Measurements from ENCODE around the gene HARBI1. TPM values are rescaled to one million over a fixed set of nuclear protein-coding genes. Genes with fewer than 3 reads are reported as not detected.

The HARBI1 gene
- total and polyA plus RNA-seq, 2 of the 8 experiments (the other 6 are each of a cell fraction or from before 2014, with no cell fraction given), result 3.8 to 5.1 TPM

DNA sequence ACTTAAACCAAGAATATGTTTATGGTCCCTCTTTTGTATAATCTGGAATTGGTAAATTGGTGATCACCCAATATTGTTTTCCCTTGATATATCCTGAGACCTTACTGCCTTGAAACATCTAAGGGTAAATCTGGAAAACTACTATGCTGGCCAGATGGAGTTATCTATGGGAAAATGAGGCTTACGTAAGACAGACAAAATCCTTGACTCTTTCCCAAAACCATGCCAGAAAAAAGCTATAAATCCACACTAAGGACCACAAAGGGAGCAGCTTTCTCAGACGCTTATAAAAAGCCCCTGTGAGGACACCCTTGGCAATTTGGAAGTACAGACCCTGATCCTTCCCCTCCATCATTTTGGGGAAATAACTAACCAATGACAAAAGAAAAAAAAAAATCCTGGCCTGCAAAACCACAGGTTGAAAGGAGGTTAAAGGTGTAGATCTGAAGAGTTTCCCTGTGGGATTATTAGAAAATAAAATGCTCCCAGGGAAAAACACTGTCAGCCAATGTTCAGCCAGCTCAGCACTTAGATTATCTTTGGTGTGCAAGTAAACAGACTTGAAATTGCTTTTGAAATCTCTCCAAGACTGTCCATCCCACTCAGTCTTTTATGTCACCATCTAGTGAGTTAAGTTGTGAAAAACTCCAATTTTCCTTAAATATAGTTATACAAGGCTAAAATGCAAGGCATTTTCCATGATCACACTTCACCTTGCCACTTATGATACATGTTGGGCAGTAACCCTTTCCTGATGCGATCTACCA lies 16.6 kb downstream of the HARBI1 start (continued):
- TF ChIP-seq SUZ12 (IDR thresholded peaks at IDR 0.05; ENCODE audit: low read length) (no peak), POU5F1 (IDR thresholded peaks at IDR 0.05; ENCODE audit: low read depth, low read length) (no peak), CREB1 (IDR thresholded peaks at IDR 0.05) (no peak), NRF1 (IDR thresholded peaks at IDR 0.05; ENCODE audit: low read depth, low read length) (no peak), BACH1 (IDR thresholded peaks at IDR 0.05; ENCODE audit: low read length) (no peak), POLR2AphosphoS5 (IDR thresholded peaks at IDR 0.05; ENCODE audit: low read depth, low read length) (no peak), SAP30 (IDR thresholded peaks at IDR 0.05; ENCODE audit: insufficient read depth, insufficient replicate concordance, low read length) (no peak), ASH2L (IDR thresholded peaks at IDR 0.05; ENCODE audit: low read length) (no peak), CEBPB (IDR thresholded peaks at IDR 0.05; ENCODE audit: low read depth, low read length) (no peak)

Measured in H1 (cell line).